ENCODE results near the gene GID8. TPM values are rescaled to one million over a fixed set of nuclear protein-coding genes. Genes with fewer than 3 reads are reported as not detected.

The GID8 gene
- polyA plus RNA-seq, 3 donors = 51.7 to 59.9 (median 57.3) TPM

- DNase-seq = no peak
Observed at GRCh38 chr20:62982124-62983075, 44.5 kb downstream of the GID8 start.

DNA sequence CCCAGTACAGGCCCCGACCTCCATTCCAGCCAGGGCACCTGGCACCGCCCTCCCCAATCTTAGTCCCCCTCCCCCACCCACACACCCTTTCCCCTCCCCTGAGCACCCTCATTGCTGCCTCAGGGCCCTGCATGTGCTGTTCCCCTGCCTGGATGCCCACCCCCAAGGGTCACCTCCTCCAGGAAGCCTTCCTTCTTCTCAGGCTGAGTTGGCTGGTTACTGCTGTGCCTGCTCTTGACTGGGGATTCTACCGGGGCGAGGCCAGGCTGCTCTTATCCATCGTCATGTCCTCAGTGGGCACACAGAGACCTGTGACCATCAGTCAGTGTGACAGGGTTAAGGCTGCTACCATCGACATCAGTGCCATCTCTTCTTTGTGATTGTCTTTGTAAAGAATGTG lies 45.3 kb downstream of the GID8 start:
- no peak for DNase-seq

DNA sequence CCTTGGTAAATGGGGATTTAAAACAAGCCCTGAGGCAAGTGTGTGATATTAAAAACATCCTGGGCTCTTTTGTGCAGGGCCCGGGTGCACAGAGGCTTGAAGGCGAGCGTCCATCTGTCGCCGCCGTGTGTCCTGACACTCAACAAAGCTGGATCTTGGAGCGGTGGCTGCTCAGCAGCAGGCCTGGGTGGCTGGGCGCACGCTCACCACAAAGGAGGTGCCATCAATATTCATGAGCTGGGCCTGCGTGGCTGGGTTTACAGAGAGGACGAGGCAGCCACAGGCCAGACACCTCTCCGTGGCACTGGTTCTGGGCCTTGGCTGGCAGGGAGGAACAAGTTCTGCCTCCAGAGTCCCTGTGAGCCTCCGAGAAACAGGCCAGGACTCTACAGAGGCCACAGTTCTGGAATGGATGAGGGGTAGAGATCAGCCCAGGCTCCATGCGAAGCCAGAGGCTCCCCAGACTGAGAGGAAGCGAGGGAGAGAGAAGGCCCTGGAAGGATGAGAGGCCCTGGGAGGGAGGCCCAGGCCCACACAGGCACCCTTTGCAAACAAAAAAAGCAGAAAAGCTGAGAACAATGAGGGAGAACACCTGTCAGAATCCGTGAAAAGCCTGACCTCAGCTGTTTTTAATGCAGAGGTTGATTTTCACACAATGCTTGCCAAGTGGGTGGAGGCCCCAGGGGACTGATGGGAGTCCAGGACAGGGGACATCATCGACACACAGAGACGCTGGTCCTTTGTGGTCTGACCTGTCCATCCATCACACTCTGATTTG lies 46.9 kb downstream of the GID8 start:
- no peak for DNase-seq

- DNase-seq = no peak
Observed at GRCh38 chr20:62985444-62985778, 47.5 kb downstream of the GID8 start.

DNA sequence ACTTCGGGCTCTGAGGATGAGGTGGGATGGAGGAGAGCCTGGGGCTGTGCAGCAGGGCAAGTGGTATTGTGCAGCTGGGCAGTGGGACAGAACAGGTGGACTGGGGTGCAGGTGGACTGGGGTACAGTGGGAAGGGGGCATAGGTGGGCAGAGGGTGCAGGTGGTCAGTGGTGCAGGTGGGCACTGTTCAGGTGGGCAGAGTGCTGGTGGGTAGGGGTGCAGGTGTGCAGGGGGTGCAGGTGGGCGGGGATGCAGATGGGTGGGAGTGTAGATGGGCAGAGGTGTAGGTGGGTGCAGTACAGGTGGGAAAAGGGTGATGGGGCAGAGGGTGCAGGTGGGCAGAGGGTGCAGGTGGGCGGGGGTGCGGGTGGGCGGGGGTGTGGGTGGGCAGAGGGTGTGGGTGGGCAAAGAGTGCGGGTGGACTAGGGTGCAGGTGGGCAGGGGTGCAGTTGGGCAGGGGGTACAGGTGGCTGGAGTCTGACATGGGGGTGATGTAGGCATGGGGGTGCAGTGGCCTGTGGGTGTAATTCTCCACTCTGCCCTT lies 48.4 kb downstream of the GID8 start:
- DNase-seq = no peak

DNA sequence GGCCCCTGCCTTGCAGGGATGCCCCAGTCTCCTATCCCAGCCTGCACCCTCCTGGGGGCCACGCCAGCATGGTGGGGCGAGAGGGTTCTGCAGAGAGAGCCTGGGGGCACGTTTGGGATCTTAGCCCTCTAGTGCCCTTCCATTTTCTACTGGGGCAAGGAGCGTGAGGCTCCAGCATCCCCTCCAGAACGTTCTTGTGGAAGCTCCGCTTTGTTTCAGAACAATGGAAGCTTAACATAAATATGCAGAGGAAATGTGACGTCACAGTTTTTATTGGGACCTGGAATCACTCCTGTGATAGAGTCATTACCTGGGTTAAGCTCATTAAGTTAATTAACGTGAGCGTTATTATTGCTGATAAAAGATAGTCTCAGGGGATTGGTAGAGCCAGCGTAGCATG lies 49.2 kb downstream of the GID8 start:
- no peak for DNase-seq

- DNase-seq = no peak
Observed at GRCh38 chr20:62989201-62989601, 51.3 kb downstream of the GID8 start.

DNA sequence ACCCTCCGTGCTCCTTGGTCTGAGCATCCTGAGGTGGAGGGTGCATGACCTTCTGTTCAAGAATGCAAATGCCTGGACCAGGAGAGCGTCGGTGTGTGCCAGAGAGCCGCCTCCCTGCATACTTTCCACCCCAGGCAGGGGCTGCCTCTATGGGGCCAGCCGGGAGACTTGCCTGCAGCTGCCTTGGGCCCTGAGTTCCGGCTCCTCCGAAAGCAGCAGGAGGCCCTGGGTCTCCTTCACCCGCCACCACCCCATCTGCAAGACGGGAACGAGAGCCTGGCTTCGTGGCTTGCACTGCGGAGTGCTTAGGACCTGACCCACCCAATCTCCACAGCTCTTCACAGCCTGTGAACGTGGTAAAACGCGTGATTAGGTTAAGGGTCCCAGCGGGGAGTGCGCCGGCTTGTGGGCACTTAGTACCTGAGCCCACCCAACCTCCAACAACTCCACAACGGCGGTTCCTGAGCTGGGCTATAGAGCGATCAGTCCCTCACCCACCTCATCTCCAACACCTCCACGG lies 52.4 kb downstream of the GID8 start:
- DNase-seq = no peak

DNA sequence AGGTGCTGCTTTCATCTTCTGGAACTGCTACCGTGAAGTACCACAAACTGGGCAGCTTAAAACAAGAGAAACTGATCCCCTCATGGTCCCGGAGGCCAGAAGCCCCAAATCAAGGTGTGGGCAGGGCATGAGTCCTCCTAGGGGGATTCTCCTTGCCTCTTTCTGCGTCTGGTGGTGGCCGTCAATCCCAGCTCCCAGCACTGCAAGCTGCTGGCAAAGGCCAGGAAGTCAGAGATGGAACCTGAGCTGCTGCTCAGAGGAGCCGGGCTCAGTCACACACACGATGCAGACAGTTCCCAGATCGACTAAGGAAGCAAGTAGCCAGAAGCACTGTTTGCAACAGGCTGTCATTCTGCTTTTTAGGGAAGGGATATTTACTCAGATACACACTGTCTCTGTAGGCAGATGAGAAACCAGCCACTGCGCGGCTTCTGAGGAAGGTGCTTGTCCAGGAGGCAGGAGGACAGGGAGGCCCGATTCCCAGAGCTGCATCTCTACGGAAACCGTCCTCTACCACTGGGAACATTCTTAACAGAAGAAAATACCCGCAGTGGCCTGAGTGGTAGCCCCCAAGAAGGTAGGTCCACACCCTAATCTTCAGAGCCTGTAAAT lies 53.4 kb downstream of the GID8 start:
- DNase-seq = no peak

DNA sequence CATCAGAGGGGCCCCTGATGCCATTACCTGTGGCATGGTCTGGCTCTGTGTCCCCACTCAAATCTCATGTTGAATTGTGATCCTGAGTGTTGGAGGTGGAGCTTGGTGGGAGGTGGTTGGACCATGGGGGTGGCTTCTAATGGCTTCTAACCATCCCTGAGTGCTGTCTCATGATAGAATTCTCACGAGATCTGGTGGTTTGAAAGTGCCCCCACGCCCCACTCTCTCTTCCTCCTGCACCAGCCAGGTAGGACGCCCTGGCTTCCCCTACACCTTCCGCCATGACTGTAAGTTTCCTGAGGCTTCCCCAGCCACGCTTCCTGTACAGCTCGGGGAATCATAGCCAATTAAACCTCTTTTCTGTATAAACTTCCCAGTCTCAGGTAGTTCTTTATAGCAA lies 53.9 kb downstream of the GID8 start:
- DNase-seq = no peak

DNA sequence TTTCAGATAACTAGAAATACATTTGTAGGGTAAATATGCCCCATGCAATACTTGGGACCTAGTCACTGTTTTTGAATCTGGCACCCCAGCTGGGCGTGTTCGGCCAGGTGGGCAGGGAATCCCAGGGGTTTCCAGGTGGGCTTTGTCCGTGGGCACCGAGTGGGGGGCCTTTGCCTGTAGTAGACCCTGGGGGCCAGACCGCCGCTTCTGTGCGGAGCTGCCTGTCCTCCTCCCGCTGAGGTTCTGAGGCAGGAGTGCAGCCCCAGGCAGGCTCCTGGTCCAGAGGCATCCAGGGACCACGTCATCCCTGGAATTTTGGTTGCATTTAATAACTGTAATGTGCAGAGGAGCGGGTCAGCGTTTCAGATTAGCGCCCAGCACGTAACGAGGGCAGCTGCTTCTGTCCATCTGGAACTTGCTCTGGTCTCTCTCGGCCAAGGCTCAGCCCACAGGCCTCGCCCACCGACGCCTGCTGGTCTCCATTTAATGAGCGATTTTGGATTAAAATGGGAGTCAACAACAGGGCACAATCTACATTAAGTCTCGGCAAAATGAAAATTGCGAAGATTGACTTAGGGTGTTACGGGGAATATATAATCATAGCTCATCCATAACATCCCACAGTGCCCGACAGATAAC lies 56.0 kb downstream of the GID8 start:
- no peak for DNase-seq

GRCh38 chr20:62994869-62995281 lies 56.9 kb downstream of the GID8 start:
- DNase-seq = no peak

GRCh38 chr20:62995481-62995880 lies 57.5 kb downstream of the GID8 start:
- DNase-seq = no peak

DNA sequence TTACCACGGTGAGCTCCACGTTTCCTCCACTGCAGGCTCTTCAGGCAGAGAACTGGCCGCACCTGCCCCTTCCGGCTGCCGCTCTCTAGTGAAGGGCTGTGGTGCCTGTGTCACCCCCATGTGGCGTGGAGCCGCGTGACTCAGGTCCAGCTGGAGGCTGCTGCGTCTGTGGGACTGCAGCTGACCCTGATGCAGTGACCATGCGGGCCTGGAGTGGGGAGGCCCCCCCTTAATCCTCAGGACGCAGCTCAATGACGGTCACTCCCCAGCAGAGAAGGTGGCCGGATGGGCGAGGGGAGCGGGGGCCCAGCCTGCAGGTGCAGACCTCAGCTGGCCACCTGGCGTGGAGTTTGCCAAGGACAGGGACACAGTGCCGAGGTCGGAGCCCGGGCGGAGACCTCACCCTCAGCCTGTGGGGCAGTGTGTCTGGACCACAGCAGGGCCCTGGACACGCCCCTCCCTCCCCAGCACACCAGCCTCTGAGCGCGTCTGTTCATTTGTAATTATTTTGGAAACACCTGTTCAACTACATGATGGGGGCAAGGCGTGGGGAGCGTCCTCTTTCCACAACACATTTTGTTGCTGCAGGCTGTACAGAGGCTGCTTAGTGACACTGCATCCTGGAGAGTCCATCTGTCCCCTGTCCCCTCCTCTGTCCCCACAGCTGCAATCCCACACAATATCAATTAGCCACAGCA lies 58.1 kb downstream of the GID8 start:
- no peak for DNase-seq

DNA sequence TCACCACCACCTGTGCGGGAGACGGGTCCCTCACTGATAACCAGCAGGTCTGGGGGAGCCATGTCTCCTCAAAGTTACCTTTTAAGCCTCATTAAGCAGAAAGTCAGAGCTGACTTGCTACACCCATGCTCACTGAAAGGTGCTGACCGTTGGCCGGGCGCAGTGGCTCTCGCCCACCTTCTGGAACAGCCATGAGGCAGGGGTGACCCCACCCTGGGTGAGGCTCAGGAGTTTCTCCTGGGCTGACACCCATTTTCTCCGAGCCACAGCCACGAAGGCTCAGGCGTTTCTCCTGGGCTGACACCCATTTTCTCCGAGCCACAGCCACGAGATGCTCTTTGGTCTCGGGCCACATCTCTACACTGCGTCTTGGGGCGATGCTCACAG lies 58.6 kb downstream of the GID8 start:
- no peak for DNase-seq

DNA sequence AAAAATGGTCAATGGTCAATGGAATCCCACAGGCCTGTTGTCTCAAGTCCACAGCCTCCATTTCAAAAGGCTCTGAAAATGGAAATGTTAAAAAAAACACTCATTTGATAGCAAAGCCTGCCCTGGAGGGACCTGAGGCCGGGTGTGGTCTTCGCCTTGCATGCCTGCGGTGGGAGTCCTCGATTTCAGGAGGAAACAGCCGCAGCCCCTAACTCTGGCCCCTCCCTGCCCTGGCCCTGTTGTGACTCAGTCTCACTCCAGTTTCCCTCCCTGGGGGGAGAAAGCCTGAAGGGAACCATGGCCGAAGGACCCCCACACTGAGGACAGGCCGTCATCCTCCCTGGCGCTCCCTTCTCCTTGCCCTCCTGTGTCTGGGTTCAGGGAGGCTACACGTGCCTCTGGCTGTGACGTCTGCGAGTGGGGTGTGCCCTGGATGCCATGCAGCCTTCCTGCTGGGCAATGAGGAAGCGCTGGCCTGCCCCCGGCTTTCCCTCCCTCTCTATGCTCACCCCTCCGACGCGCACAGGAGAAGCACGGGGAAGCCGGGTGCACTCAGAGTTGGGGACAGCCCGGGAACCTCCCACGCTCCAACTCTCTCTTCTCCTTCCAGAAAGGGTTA lies 59.6 kb downstream of the GID8 start:
- no peak for DNase-seq
